GM21723 (cell line): ENCODE results near the gene KRTAP5-4.
"Not testable (repeated sequence)": the region's sequence is repeated elsewhere in the genome, so short reads cannot be mapped to it uniquely, and the experiment has no call there.

Source experiments
- ATAC-seq: cut with Tn5 transposase; IDR thresholded peaks from one replicate; pipeline ENCODE4 v1.9.1; 2021; ENCODE audit warnings: mild to moderate bottlenecking, moderate library complexity; ENCODE audit not compliant: unreplicated experiment

KRTAP5-4 gene

DNA sequence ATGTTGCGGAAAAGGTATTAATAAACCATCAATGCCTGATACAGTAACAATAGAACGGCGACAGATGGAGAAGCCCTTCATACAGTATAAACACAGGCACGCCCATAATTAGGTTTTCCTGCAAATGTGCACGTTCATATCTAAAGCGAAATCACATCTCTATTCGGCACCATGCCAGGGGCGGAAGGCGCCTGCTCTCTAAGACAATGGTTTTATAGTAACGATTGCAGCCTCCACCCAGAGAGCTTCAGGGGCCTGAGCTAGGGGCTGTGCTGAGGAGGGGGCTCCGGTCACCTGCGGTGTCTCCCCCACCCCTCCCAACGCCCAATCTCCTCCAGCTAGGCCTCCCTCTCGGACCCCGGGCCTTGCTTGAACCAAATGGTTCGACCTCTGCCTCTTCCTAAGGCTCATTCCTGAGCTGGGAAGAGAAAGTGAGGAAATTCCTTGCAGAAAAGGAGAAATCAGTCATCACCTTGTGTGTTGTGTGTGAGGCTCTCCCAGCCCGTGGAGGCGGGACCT lies 17.2 kb upstream of the KRTAP5-4 start:
- ATAC-seq, result no peak

DNA sequence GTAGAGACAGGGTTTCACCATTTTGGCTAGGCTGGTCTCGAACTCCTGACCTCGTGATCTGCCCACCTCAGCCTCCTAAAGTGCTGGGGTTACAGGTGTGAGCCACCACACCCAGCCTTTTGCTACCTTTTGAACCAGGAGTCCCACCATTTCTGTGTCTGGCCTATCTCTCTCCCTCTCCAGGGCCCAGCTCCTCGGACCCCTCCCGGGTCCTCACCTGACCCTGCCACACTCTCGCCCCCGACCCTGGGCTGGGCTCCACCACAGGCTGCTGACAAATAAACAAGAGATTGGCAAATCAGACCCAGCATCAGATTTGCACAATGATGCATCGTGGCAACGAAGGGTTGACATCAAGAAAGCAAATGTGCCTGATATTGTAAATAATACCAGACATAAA lies 16.4 kb upstream of the KRTAP5-4 start:
- no peak for ATAC-seq

GRCh38 chr11:1637628-1638027 lies 15.7 kb upstream of the KRTAP5-4 start:
- ATAC-seq, result no peak

GRCh38 chr11:1636291-1636950 lies 14.5 kb upstream of the KRTAP5-4 start:
- ATAC-seq, result no peak

DNA sequence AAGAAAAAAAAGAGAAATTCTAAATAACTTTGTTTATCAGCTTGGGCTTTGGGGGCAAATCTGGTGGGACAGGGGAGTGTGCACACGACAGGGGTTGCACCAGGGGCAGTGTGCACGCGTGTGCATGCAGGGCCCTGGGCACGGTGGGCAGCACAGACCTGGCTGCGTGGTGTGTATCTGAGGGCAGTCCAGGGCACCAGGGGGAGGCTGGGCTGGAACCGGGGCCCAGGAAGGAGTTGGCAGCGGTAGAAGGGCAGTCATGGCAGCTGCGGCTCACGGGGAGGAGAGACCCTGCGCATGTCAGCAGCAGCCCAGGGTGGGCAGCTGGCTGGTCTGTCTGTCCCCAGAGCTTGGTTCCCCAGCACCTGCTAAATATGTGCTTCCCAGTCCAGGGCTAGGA lies 11.9 kb upstream of the KRTAP5-4 start:
- ATAC-seq, result no peak

DNA sequence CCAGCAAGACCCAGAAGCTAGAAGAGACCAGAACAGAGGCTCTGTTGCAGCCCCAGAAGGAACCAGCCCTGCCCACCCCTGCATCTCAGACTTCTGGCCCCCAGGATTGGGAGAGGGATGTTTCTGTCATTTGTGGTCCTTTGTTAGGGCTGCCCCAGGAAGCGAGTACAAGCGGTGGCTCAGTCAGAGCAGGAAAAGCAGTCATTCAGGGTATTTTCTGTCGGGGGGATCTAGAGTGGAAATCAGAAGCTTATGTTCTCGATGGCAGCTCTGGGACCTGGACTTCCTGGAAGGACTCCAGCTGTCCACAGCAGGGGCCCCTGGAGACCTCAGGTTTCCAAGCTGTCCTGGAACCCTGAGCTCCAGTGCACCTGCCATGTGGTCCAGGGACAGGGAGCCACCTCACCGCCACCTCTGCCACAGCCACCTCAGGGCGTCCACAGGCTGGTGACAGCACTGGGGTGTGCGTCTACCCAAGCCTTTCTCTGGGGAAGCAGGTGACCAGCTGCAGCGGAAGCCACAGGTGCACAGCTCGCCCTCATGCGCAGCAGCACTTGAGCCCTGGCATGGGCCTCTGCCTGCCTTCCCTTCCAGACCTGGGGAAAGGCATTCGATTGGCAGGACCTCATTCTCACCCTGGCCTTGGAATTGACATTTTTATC lies 10.2 kb upstream of the KRTAP5-4 start:
- ATAC-seq, result no peak

DNA sequence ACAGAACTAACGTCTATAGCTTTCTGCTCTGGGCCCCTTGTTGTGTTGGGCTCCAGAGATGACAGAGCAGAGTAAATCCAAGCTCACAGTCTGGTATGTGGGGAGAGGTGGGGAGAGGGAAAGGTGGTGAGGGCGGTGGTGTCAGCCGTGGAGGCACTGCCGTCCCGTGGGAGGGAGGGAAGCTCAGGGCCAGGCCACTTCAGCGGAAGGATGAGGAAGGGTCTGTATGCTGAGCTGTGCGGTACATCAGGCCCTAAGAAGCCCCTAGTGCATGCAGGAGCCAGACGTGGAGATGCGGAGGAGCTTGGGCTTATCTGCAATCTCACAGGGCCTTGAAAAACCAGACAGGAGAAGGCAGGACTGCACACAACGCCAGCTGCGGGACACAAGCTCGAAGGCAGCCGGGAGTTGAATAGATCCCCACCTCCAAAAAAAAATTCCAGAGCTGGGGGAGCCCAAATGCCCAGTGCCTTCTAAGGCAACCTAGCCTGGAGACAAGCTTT lies 9.2 kb upstream of the KRTAP5-4 start:
- ATAC-seq, result no peak

DNA sequence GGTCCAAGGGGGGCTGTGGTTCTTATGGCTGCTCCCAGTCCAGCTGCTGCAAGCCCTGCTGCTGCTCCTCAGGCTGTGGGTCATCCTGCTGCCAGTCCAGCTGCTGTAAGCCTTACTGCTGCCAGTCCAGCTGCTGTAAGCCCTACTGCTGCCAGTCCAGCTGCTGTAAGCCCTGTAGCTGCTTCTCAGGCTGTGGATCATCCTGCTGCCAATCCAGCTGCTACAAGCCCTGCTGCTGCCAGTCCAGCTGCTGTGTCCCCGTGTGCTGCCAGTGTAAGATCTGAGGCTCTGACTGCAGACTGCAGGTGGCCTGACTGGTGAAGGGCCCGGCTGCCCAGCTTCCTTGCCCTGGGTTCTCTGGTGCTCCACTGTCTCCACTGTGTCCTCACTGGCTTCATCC lies 8.3 kb upstream of the KRTAP5-4 start:
- no peak for ATAC-seq

DNA sequence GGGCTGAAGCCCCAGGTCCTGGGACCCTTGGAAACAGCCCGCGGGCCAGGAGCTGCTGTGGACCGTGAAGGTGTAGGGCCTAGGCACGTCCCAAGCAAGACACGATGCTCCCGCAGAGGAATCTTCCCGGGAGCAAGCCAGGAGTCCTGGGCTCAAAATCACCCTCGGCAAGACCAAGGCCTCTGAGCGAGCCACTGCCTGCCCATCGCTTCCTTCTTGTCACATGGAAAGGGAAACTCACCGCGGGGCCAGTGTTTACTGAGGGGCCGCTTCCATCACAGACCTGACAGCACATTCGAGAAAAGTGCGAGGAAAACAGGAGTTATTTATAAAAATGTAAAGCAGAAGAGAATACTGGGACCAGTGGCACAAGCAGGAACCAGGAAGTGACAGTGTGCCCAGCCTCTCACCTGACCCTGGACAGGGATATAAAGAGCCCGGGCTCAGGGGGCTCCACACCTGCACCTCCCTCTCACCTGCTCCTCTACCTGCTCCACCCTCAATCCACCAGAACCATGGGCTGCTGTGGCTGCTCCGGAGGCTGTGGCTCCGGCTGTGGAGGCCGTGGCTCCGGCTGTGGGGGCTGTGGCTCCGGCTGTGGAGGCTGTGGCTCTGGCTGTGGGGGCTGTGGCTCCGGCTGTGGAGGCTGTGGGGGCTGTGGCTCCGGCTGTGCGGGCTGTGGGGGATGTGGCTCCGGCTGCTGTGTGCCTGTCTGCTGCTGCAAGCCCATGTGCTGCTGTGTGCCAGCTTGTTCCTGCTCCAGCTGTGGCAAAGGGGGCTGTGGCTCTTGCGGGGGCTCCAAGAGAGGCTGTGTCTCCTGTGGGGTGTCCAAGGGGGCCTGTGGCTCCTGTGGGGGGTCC lies 7.6 kb upstream of the KRTAP5-4 start, which contains the start of gene KRTAP5-5:
TSS of gene KRTAP5-5 (plus strand) at position 450 of the 860 bp plus-strand sequence. CDS start at position 516, 66 bp downstream.
- no peak for ATAC-seq

DNA sequence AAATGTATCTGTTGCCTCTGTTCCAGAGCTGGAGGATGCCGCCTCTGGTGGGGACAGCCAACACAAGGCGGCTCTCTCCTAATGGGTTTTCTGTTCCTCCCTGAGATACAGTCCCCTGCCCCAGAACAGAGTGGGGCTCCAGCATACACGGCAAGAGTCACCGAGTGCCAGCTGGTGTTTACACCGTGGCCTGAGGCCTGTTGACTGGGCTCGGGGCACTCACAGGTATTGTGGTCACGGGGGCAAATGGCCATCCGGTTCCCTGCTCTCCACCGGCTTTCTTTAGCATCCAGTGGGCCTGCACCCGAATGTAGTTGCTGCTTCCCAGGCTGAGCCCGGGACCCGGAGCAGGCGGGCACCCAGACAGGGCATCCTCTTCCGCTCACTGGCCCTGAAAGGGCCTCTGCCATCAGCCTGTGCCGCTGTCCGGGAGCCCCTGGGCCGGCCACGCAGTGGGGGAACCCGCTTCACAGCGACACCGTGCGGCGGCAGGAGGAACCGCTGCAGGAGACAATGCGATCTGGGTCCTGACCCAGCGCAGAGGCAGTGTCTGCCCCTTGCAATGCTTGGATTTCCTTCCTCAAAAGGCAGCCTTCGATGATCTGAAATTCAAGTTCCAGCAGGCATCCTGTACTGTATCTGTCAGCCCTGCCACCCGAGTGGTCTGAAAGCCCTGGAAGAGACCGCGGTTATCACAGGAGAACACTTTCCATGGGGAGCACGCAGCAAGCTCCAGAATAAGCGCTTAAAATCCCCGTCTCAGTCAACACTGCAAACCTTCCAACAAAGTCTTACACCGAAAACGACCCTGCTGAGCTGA lies 6.8 kb upstream of the KRTAP5-4 start:
- no peak for ATAC-seq

GRCh38 chr11:1625541-1625940 lies 3.6 kb upstream of the KRTAP5-4 start:
- ATAC-seq, result no peak

GRCh38 chr11:1624621-1625020 lies 2.7 kb upstream of the KRTAP5-4 start:
- ATAC-seq, result no peak

DNA sequence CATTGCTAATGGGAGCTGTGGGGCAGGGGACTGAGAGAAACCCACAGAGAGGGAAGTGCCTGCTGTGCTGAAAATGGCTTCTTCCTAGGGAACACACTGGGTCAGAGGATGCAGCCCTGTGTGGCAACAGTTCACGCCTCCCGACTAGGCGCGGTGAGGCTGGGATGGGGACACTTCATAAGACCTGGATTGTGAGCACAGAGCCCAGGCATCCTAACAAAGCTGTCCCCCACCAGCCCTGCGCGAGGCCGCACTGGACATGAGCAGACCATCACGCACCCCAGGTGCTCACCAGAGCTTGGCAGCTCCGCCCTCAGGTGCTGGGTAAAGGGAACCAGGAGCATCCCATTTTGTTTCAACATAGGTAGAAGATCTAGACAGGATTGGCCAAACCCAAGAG lies 1.8 kb upstream of the KRTAP5-4 start:
- ATAC-seq, result no peak

DNA sequence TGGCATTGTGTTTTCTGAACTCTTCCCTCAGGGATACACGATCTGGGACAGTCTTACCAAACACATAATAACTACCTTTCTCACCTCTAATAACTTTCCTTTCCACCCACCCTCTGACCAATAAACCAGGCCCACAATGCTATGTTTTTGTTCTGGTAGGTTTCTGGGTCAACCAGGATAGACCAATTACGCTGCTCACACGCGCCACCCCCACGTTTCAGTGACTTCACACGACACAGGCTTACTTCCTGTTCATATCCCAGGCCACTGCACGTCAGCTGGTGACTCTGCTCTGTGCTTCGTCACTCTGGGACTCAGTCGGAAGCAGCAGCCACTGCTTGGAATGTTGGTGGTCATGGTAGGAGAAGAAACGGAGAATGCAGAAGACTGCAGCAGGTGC lies 2.5 kb downstream of the KRTAP5-4 start:
- ATAC-seq, result no peak

- ATAC-seq, result no peak
These were observed 3.7 kb downstream of the KRTAP5-4 start for GRCh38 chr11:1618231-1618630.

GRCh38 chr11:1608363-1608762 lies 13.6 kb downstream of the KRTAP5-4 start, which contains the start of gene KRTAP5-3:
Gene KRTAP5-3, minus strand, starts transcription at chr11:1608463. Its CDS starts 78 bp downstream, at chr11:1608385.
- no peak for ATAC-seq

DNA sequence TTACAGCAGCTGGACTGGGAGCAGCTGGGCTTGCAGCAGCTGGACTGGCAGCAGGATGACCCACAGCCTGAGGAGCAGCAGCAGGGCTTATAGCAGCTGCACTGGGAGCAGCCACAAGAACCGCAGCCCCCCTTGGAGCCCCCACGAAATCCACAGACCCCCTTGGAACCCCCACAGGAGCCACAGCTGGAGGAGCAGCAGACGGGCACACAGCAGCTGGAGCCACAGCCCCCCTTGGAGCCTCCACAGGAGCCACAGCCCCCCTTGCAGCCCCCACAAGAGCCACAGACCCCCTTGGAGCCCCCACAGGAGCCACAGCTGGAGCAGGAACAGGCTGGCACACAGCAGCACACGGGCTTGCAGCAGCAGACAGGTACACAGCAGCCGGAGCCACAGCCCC lies 14.0 kb downstream of the KRTAP5-4 start:
- not testable (repeated sequence) for ATAC-seq

DNA sequence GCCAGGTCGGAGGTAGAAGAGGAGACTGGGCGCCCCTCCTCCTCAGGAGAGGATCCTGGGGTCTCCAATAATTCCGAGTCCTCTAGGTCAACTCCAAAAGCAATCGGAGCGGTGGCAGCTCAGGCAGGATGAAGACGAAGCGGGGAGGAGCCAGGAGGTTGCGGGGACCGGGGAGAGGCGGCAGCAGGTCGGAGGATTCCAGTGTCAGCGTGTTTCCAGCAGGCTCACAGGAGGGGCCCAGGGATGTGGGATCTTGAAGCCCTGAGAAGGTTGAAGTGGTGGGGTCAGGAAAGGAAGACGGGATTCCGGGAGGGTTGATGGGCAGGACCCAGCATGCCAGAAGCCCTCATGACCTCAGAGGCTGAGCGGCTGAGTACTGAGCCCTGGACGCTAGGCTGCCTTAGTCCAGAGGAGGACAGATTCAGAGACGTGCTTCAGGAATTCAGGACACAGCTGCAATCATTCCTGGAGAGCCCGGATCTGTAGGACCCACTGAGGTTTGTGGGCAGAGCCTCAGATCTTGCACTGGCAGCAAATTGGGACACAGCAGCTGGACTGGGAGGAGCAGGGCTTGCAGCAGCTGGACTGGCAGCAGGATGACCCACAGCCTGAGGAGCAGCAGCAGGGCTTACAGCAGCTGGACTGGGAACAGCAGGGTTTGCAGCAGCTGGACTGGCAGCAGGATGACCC lies 14.6 kb downstream of the KRTAP5-4 start:
- ATAC-seq, result not testable (repeated sequence)

DNA sequence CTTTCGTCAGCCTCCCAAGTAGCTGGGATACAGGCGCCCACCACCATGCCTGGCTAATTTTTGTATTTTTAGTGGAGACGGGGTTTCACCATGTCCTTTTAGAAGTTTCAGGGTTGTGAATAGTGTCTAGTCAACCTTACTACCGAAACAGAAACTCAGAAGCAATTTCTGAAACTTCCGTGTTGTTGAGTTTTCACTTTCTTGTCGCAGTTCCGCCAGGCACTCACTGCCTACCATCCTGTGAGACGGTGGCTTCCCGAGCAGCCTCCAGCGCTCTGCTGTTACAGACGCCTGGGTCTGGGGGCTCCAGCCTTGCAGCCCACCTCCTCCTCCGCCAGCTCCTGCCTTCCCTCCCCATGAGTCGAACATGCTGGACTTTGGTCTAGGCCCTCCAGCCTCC lies 16.0 kb downstream of the KRTAP5-4 start:
- ATAC-seq, result peak; percentile 93

GRCh38 chr11:1604711-1605110 lies 17.2 kb downstream of the KRTAP5-4 start:
- no peak for ATAC-seq
